DOHH2 (cell line): ENCODE measurements around the gene FBXL2.

Experiments
- H3F3A ChIP-seq: fragments of 200-600 bp; sonication (generic), shearing (Covaris generic); 2 replicates; pipeline ENCODE4 v1.6.0; 2016; ENCODE audit warnings: antibody characterized with exemption, mild to moderate bottlenecking; ENCODE audit not compliant: control insufficient read depth, insufficient read depth
- H3K27ac ChIP-seq: fragments of 200-600 bp; sonication (generic); 2 replicates; pipeline ENCODE4 v1.5.1; 2014; ENCODE audit warnings: low read depth, mild to moderate bottlenecking, low read length, moderate library complexity
- H3K27me3 ChIP-seq: fragments of 200-600 bp; sonication (generic); 2 replicates; pipeline ENCODE4 v1.6.1; 2014; ENCODE audit warnings: mild to moderate bottlenecking, low read length, mixed read lengths; ENCODE audit not compliant: control insufficient read depth
- H3K36me3 ChIP-seq: fragments of 200-600 bp; sonication (generic); 2 replicates; pipeline ENCODE4 v1.6.1; 2014; ENCODE audit warnings: mild to moderate bottlenecking, low read length, moderate library complexity, mixed read lengths; ENCODE audit not compliant: control insufficient read depth
- H3K4me1 ChIP-seq: fragments of 200-600 bp; sonication (generic); 2 replicates; pipeline ENCODE4 v1.6.1; 2014; ENCODE audit warnings: mild to moderate bottlenecking, low read length, mixed read lengths; ENCODE audit not compliant: control insufficient read depth
- H3K4me2 ChIP-seq: fragments of 200-600 bp; sonication (generic); 2 replicates; pipeline ENCODE4 v1.6.0; 2014; ENCODE audit warnings: mild to moderate bottlenecking, low read length, moderate library complexity
- H3K4me3 ChIP-seq: fragments of 200-600 bp; sonication (generic); 2 replicates; pipeline ENCODE4 v1.5.1; 2014; ENCODE audit warnings: mild to moderate bottlenecking, low read length, mixed read lengths
- H3K79me2 ChIP-seq: fragments of 200-600 bp; sonication (generic); 2 replicates; pipeline ENCODE4 v1.6.1; 2014; ENCODE audit warnings: mild to moderate bottlenecking, low read length, mixed read lengths; ENCODE audit not compliant: control insufficient read depth
- H3K9me2 ChIP-seq: fragments of 200-600 bp; sonication (generic); replicated peaks from 2 replicates; pipeline ENCODE4 v1.6.1; 2014; ENCODE audit warnings: mild to moderate bottlenecking, low read length, mixed read lengths; ENCODE audit not compliant: control insufficient read depth
- H3K9me3 ChIP-seq: fragments of 200-600 bp; sonication (generic); 2 replicates; pipeline ENCODE4 v1.6.1; 2014; ENCODE audit warnings: antibody characterized with exemption, low read length, mixed read lengths; ENCODE audit not compliant: control insufficient read depth, insufficient read depth
- H4K20me1 ChIP-seq: fragments of 200-600 bp; sonication (generic); 2 replicates; pipeline ENCODE4 v1.6.0; 2014; ENCODE audit warnings: low read depth, mild to moderate bottlenecking, antibody characterized with exemption, low read length, moderate library complexity; ENCODE audit not compliant: control insufficient read depth, insufficient read depth
- CTCF ChIP-seq: fragments of 200-600 bp; sonication (generic); IDR thresholded peaks from one replicate; pipeline ENCODE4 v1.5.1; 2014; ENCODE audit warnings: antibody characterized with exemption, mild to moderate bottlenecking, low read depth, low read length; ENCODE audit not compliant: poor library complexity, severe bottlenecking
- EZH2phosphoT487 ChIP-seq: fragments of 200-600 bp; sonication (generic); IDR thresholded peaks from 2 replicates; pipeline ENCODE4 v1.6.1; 2017; ENCODE audit warnings: borderline replicate concordance, mild to moderate bottlenecking, antibody characterized with exemption, low read length, moderate library complexity, mixed read lengths

Gene FBXL2

GRCh38 chr3:33299395-33300081, 22.3 kb downstream of the FBXL2 start:
- H3F3A ChIP-seq: no peaks in the 10 kb centered on the region
- H3K27ac ChIP-seq: no peak overlapping the region
- no peaks in the 10 kb centered on the region for H3K9me3 ChIP-seq
- H3K4me3 ChIP-seq: no peak overlapping the region
- H3K4me2 ChIP-seq: no peak overlapping the region
- no peaks in the 10 kb centered on the region for H3K79me2 ChIP-seq
- no peaks in the 10 kb centered on the region for H3K4me1 ChIP-seq
- H3K27me3 ChIP-seq: peaks cover 3% of the 10 kb centered on the region; the same call in 1 of the 2 replicates
- no peaks in the 10 kb centered on the region for H3K36me3 ChIP-seq
- no peaks in the 10 kb centered on the region for H4K20me1 ChIP-seq
- H3K9me2 ChIP-seq: no peaks in the 10 kb centered on the region
- no peak for TF ChIP-seq CTCF
- no peak for TF ChIP-seq EZH2phosphoT487

- Histone ChIP-seq H3K36me3 (no peaks in the 10 kb centered on the region), H3K27ac (no peak overlapping the region), H3K9me2 (no peaks in the 10 kb centered on the region), H3K27me3 (peaks cover under 1% of the 10 kb centered on the region), H3K4me1 (no peaks in the 10 kb centered on the region), H3K4me3 (no peak overlapping the region), H3K79me2 (no peaks in the 10 kb centered on the region), H3K4me2 (no peak overlapping the region), H3F3A (no peaks in the 10 kb centered on the region), H3K9me3 (no peaks in the 10 kb centered on the region), H4K20me1 (no peaks in the 10 kb centered on the region)
- no peak for TF ChIP-seq EZH2phosphoT487
- no peak for TF ChIP-seq CTCF
These were observed 35.1 kb downstream of the FBXL2 start for GRCh38 chr3:33312361-33312760.

- no peaks in the 10 kb centered on the region for H3K36me3 ChIP-seq
- no peaks in the 10 kb centered on the region for H3K79me2 ChIP-seq
These were observed 36.1 kb downstream of the FBXL2 start for GRCh38 chr3:33313331-33313730.

More at GRCh38 chr3:33313331-33313730, 36.1 kb downstream of the FBXL2 start:
- Histone ChIP-seq H3K4me1 (no peaks in the 10 kb centered on the region), H3F3A (no peaks in the 10 kb centered on the region), H3K9me2 (no peaks in the 10 kb centered on the region), H3K4me3 (no peak overlapping the region), H3K9me3 (no peaks in the 10 kb centered on the region), H3K27me3 (peaks cover 9% of the 10 kb centered on the region), H4K20me1 (no peaks in the 10 kb centered on the region), H3K27ac (no peak overlapping the region), H3K4me2 (no peak overlapping the region)
- TF ChIP-seq EZH2phosphoT487: no peak
- no peak for TF ChIP-seq CTCF
